Activated CD4-positive, alpha-beta T cell treated with anti-CD3 and anti-CD28 coated beads, Interleukin-2, amount 50 U/mL, for 1 hour (primary cell): Measurements from ENCODE around the gene SCGB1D4.

Experiments
- DNase-seq: peaks from one replicate; pipeline ENCODE4 v3.0.0-alpha.2; 2020

Gene SCGB1D4

DNA sequence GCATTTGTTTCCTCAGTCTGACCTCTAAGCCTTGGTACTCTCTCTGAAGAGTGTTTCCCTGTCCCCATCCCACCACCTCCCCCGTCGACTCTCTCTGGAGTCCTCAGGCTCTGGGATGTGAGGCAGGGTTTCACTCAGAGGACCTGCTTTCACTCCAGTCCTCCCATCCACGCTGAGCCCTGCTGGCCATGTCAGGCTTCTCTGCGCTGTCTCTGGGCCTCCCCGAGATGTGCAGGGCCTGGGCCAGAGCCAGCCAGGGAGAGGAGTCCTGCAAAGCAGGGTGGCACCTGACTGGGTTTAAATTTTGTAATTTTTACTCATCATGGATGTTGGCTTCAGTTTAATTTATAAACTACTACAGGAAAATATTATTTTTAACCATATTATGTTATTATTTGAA is 25.6 kb downstream of the SCGB1D4 start:
- DNase-seq, result no peak

DNA sequence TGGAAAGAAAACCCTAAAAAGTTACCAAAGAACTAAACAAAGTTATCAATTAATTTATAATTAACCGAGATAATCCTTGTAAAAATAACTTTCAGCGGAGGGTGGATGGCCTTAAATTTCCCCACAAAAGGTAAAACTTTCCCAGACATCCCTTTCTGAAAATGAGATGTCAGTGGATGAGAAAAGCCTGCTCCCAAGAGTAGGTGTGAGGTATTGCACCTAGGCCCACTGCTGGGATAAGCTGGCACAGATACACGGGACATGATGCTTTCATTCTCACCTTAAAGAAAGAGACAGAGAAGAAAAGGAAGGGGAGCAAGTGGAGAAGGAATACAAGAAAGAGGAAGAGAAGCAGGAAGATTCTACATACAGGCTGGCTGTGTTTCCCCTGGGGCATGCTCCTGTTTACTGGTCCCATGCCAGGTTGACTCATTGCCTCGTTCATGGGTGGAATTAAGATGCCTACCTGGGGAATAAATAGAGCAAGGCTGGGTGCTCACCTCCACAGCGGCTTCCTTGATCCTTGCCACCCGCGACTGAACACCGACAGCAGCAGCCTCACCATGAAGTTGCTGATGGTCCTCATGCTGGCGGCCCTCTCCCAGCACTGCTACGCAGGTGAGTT is 29.1 kb downstream of the SCGB1D4 start, which contains the start of gene SCGB2A2:
Gene SCGB2A2, plus strand, starts transcription at position 505 of the 625 bp plus-strand sequence. Its CDS starts 59 bp downstream, at position 564.
- DNase-seq, result no peak

DNA sequence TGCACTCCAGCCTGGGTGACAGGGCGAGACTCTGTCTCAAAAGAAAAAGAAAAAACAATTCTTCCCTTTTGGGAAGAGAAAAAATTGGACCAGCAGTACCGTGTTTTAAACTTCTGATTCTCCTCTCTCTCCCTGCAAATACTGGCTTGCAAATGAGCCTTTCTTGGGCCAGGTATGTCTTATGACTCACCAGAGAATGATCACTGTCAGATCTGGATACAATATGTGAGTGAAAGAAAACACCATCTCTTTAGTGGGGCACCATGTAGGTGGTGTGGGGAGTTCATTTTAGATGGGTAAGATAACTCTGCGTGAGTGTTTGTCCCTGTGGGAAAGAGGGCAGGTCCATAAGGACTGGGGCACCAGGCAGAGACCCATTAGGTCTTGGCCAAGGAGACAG is 31.3 kb downstream of the SCGB1D4 start:
- no peak for DNase-seq

DNA sequence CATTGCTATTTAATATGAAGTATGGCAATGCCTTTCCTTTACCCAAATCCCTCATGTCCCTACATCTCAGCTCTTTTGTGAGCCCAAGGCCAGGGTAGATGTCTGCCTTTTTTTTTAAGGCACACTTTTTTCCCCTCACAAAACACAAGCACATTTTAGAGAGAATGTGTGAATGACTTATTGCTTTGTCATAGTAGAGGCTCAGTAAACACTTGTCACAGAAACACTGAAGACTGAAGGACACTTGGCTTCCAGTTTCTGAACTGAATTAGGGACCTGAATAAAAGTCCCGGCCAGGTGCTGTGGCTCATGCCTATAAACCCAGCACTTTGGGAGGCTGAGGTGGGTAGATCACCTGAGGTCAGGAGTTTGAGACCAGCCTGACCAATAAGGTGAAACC is 31.8 kb downstream of the SCGB1D4 start:
- no peak for DNase-seq

DNA sequence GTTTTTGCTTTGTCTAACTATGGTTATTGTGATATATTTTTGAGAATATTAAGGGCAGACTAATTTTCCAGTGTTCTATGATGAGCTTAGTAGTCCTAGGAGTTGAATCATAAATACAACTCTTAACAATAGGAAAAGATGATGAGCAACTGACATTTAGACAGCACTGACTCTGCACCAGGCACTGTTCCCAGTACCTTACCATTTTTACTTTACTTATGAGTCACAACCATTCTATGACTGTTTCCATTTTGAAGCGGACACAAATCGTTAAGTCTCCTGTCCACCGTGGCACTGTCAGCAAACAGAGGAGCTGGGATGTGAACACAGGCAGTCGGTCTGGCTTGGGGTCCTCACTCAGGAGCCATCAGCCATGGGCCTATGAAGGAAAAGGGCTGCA is 32.3 kb downstream of the SCGB1D4 start:
- DNase-seq, result no peak

DNA sequence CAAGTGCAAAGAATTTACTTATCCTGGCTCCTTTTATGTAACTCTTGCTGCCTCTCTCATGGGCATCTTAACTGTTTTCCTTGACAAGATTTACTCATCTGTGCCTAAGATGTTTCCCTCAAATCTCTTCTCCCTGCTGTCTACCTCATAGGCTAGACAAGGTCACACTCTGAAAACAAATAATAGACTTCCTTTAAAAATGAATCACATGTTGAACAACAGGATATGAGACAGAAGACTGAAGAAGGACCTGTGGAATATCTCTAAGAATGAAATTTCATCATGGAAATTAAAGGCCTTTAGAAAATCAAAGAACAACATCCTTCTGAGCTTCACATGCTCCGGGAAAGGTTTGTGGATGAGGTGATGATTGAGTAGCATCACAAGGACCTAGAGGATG is 34.9 kb downstream of the SCGB1D4 start:
- DNase-seq, result no peak

DNA sequence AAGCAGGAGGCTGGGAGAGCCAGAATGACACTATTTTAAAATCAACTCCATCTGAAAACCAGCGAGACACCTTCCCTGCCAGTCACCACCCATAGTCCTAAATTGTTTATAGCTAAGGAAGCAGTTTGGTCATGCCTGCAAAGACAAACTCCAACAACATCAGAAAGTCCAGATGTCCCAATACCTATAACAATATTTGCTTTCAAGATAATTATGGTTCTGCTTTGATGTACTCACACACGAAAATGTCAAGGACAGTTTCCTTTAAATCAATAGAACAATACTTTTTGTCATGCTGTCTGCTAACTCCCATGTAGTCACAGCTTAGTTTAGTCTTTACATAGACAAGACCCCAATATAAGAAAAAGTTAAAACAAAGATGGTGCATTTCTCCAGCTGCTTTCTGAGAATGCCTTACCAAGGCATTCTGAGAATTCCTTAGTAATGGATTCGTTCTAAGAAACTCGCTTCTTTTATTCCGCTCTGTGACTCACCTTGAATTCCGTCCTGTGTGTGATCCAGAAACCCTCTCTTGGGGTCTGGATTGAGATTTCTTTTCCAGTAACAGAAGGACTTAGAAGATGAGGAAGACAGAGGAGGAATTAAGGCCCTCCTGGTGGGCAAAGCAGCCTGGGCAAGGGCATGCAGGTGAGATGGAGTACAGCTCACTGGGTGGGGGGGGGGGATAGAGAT is 38.5 kb downstream of the SCGB1D4 start:
- DNase-seq, result no peak

DNA sequence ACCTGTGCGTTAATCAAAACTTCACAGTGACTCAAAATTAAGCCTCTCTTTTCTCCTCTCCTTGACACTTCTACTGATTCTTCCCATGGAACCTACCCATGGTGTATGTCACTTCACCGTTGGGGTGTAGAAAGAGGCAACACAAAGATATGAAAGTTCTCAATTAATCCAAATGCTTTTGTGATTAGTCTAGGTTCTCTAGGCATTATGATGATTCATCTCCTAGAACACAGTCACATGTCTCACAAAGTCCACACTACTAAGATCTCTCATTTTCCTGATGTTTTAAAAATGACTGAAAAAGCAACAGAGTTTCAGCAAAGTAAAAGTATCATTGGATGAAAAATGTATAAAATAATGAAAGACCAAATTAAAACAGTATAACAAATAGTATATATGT is 42.6 kb downstream of the SCGB1D4 start:
- DNase-seq, result no peak

DNA sequence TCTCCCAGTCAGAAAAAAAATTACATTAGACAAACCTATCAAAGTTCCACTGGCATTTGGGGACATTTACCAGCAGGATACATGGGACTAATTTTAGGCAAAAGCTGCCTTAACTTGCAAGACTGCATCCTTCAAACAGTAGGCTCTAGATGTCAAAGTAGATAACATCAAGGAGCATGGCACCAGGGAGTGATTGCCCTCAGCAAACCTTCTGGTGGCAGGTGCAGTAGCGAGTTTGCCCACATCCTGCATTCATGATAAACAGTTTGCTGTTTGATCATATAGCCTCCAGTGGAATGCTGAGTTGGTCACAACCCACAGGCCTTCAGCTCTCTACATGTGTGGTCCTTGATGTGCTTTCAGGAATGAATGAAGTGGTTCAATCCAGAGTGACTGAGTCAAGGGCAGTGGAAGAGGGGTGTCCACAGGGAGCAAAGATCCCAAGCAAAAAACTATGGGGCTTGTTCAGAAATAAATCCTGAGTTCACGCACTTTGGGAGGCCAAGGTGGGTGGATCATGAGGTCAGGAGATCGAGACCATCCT is 44.8 kb downstream of the SCGB1D4 start:
- DNase-seq, result no peak

DNA sequence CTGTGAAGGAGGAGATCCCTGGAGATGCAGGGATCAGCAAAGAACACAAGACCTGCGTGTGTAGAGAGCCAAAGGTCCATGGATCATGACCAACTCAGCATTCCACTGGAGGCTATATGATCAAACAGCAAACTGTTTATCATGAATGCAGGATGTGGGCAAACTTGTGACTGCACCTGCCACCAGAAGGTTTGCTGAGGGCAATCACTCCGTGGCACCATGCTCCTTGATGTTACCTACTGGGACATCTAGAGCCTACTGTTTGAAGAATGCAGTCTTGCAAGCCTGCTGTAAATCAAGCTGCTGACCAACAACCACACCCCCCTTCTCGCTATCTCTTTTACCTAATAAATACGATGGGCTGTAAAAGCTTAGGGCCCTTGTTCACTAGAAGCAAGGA is 47.2 kb downstream of the SCGB1D4 start:
- no peak for DNase-seq
